Measurements from ENCODE around the gene MGAT3.

Gene MGAT3

DNA sequence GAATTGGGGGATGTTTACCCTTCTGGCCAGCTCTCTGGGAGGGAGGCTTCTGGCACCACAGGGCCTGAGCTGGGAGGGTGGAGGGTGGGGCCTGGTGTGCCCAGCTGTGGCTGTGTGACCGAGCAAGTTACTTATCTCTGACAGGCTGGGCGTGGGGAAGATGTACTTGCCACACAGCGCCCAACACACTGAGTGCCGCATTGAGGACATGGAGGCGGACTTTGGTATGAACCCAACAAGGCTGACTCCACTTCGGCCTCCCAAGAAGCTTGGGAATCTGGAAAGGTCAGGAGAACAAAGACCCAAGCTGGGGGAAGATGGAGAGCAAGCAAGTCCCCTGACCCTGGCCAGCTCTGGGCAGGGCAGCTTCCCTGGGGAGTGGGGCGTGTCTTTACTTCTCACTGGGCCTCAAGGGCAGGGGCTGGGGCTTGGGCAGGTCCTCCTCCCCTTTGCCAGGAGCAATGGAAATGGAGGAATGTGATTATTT is 2.4 kb upstream of the MGAT3 start:
- no peak for DNase-seq (ENCODE audit: low read depth)
- H3K4me3 ChIP-seq (ENCODE audit: low read length), result no peak overlapping the region
- TF ChIP-seq, protein P1, sequence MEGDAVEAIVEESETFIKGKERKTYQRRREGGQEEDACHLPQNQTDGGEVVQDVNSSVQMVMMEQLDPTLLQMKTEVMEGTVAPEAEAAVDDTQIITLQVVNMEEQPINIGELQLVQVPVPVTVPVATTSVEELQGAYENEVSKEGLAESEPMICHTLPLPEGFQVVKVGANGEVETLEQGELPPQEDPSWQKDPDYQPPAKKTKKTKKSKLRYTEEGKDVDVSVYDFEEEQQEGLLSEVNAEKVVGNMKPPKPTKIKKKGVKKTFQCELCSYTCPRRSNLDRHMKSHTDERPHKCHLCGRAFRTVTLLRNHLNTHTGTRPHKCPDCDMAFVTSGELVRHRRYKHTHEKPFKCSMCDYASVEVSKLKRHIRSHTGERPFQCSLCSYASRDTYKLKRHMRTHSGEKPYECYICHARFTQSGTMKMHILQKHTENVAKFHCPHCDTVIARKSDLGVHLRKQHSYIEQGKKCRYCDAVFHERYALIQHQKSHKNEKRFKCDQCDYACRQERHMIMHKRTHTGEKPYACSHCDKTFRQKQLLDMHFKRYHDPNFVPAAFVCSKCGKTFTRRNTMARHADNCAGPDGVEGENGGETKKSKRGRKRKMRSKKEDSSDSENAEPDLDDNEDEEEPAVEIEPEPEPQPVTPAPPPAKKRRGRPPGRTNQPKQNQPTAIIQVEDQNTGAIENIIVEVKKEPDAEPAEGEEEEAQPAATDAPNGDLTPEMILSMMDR (IDR thresholded peaks at IDR 0.05; ENCODE audit: insufficient read depth, low read depth, low read length, missing control alignments), result no peak

DNA sequence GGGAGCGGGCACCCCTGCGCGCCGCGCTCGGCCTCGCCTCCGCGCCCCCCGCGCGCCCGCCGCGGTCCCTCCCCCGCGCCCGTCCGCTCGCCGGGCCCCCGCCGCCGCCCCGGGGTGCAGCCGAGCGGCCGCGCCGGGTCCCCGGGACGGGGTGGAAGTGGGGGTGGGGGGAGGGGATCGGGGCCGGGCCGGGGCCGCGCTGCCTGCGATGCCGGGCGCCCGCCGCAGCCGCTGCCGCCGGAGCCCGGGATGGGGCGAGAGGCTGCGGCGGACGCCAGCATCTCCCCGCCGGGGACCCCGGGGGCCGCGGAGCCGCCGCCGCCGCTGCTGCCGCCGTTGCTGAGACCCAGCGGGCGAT is 365 bp downstream of the MGAT3 start:
- no peak overlapping the region for H3K4me3 ChIP-seq (ENCODE audit: low read length)
- DNase-seq (ENCODE audit: low read depth), result no peak
- TF ChIP-seq, protein P1 (IDR thresholded peaks at IDR 0.05; ENCODE audit: insufficient read depth, low read depth, low read length, missing control alignments), result no peak

DNA sequence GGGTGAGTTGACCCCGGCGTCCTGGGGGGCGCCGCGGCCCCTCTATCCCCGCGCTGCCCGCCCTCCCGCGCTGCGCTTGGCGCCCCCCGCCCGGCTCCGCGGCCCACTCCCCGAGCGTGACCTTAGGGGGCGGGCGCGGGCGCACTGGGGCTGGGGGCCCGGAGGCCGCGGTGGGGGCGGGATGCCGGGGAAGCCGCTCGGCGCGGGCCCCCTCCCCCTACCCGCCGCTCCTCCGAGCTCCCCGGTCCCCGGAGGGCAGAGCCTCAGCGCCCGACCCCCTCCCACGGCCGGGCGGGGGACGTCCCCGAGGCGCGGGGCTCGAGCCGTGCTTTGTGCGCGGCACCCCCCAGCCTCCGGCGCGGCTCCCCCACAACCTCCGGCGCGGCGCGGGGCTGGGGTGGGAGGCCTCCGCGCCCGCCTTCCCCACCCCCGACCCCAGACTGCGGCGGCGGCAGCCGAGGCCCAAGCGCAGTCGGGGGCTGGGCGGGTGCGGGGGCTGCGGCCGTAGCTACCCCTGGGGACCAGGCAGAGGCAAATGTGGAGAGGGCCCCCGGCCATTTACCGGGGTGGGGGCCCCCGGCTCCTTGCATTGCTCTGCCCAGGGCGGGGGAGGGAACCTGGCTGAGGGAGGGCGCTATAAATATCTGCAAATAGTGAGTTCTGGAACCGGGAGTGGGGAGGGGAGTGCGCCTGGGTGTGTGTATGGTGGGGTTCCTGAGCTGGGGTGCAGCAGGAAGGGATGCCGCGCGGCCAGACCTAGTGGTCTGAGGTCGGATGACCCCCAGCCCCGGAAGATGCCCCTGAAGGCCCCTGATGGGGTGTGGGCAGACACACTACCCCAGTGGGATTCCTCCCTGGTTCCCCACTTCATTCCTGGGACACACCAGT is 988 bp downstream of the MGAT3 start:
- no peak overlapping the region for H3K4me3 ChIP-seq (ENCODE audit: low read length)
- TF ChIP-seq, protein P1 (IDR thresholded peaks at IDR 0.05; ENCODE audit: insufficient read depth, low read depth, low read length, missing control alignments), result no peak
- DNase-seq (ENCODE audit: low read depth), result no peak

DNA sequence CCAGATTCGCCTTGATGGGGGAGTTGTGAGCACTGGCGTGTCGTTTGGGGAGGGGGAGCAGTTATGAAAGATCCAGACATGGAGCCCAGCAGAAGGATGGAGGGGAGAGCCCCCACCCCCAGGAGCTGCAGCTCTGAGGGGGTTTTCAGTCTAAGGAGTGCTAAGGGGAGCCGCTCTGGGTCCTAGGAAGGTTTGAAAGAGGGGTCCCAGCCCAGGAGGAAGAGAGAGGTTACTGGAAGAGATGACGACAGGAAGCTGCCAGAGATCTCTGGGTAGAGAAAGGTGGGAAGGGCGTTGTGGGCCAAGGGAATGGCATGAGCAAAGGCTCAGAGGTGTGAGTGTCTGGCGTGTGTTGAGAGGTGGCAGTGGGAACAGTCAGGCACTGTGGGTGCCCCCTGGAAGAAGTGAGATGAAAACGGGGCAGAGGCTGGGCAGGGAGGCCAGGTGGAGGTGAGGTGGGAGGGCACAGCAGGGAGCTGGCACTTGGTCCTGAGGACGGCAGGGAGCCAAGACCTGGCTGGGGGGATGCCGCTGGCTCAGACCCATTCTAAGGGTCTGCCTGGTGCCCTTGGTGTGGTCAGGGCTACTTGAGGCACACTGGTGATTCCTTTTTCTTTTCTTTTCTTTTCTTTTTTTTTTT is 1.8 kb downstream of the MGAT3 start:
- TF ChIP-seq, protein P1 (IDR thresholded peaks at IDR 0.05; ENCODE audit: insufficient read depth, low read depth, low read length, missing control alignments), result no peak
- no peak overlapping the region for H3K4me3 ChIP-seq (ENCODE audit: low read length)
- no peak for DNase-seq (ENCODE audit: low read depth)

DNA sequence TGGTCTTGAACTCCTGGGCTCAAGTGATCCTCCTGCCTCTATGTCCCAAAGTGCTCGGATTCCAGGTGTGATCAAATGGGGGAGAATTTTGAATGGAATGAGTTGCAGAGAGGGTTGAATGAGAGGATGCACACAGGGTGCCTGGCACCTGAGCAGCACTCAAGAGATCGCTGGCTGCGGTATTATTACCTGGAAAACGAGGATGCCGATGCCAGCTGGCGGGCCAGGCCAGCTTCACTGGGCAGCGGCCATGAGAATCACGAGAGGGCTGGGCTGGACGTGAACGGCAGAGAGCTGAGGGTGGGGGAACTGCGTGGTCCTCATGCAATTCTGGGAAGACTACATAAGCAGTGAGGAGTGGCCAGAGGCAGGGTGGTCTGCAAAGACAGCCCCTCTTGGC is 2.9 kb downstream of the MGAT3 start:
- DNase-seq (ENCODE audit: low read depth), result no peak
- TF ChIP-seq, protein P1 (IDR thresholded peaks at IDR 0.05; ENCODE audit: insufficient read depth, low read depth, low read length, missing control alignments), result no peak
- no peak overlapping the region for H3K4me3 ChIP-seq (ENCODE audit: low read length)

DNA sequence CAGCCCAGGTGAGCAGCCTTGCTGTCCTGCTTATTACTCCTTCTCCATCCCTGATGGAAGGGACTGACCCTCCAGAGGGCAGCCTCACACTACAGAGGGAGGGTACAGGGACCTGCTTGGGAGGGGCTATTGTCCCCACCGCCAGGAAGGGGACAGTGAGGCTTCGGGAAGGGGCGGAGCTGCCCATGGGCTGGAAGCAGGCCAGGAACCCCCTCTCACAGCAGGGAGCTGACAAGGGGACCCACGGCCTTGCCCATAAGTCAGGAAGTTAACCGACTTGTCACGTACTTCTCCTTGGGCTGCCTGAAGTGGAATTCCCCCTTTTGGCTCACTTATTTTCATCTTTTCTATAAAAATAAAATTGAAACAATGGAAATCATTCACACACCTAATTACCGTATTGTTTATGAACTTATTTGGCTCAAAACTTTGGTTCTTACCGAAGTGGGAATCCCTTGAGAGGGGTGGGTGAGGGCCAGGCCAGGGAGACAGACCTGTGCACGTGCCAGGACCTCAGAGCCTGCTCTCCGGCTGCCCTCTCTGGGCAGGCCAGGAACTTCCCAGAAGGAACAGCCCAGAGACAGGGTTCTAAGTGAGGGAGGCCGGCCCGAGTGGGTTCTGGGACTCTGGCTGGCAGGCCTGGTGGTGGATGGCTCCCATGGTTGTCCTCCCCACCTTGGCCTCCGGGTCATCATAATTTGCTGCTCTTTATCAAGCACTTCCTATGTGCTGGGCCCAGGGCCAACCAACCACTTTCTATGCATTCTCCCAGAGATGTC is 5.8 kb downstream of the MGAT3 start:
- H3K4me3 ChIP-seq (ENCODE audit: low read length), result no peak overlapping the region
- DNase-seq (ENCODE audit: low read depth), result no peak

More for the DNA sequence above, 5.8 kb downstream of the MGAT3 start:
- TF ChIP-seq, protein P1 (IDR thresholded peaks at IDR 0.05; ENCODE audit: insufficient read depth, low read depth, low read length, missing control alignments), result no peak
